ENCODE data around the gene ATP1A4. TPM values are rescaled to one million over a fixed set of nuclear protein-coding genes. Genes with fewer than 3 reads are reported as not detected.

ATP1A4 gene
- total and polyA plus RNA-seq, 2 of the 8 experiments (the other 6 are each of a cell fraction or from before 2014, with no cell fraction given), result 0.48 to 0.61 TPM

DNA sequence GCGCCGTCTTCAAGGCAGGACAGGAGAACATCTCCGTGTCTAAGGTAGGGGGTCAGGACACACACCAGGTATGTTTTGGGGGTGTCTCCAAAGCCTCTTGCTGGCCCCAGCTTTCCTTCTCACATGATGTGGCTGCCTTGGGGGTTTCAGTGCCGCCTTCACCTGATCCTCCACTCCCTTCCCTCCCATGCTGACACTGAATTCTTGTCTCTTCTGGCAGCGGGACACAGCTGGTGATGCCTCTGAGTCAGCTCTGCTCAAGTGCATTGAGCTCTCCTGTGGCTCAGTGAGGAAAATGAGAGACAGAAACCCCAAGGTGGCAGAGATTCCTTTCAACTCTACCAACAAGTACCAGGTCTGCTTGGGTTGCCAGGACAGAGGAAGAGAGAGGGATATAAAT, 22.4 kb upstream of the ATP1A4 start (continued):
- TF ChIP-seq KDM5A (IDR thresholded peaks at IDR 0.05; ENCODE audit: low read length) (no peak), NRF1 (IDR thresholded peaks at IDR 0.05; ENCODE audit: low read depth, low read length) (no peak), RAD21 (IDR thresholded peaks at IDR 0.05 in 1 of 2, conservative IDR thresholded peaks at IDR 0.05 in 1 of 2; ENCODE audit: low read depth in 2 of 2, low read length in 2 of 2) (no peak)
